Erythroblast (primary cell): ENCODE measurements around the gene C14orf119.

Experiments used
- GATA1 ChIP-seq: IDR thresholded peaks from 2 replicates; pipeline ENCODE4 v1.6.1; 2011; ENCODE audit warnings: low read depth, mild to moderate bottlenecking, control low read depth, low read length, moderate library complexity
- POLR2A ChIP-seq: IDR thresholded peaks from 2 replicates; pipeline ENCODE4 v1.6.1; 2011; ENCODE audit warnings: mild to moderate bottlenecking, low read length

DNA sequence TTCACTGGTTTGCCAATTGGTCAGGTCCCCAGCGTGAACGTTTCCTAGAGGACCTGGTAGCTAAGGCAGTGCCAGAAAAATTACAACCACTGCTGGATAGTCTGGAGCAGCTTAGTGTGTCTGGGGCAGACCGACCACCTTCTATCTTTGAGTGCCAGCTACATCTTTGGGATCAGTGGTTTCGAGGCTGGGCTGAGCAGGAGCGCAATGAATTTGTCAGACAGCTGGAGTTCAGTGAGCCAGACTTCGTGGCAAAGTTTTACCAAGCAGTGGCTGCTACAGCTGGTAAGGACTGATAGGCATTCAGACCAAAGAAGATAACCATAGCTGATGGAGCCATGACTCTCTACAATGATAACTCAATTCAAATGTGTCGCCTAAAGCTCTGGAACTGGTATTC, 2.5 kb downstream of the C14orf119 start:
- TF ChIP-seq POLR2A (no peak), GATA1 (no peak)
